ENCODE results near the gene FAM228A.

DNA sequence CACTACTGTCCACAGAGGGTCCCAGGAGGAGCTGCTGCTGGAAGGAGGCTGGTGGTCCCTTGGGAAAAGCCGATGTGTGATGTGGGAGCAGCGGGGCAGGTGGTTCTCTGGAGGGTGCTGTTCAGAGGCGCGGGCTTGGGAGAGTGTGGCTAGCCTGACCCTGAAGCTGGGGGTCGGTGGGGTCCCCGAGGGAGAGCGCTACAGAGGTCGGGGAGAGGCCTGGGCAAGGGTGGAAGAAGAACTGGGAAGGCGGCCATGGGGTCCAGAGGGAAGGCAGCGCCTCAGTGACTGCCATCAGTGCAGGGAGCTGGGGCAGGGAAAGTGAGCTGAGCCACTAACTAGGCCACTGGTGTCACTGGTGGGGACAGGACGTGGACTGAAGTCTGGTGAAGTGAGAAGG lies 32.5 kb downstream of the FAM228A start:
- TF ChIP-seq, protein P1, sequence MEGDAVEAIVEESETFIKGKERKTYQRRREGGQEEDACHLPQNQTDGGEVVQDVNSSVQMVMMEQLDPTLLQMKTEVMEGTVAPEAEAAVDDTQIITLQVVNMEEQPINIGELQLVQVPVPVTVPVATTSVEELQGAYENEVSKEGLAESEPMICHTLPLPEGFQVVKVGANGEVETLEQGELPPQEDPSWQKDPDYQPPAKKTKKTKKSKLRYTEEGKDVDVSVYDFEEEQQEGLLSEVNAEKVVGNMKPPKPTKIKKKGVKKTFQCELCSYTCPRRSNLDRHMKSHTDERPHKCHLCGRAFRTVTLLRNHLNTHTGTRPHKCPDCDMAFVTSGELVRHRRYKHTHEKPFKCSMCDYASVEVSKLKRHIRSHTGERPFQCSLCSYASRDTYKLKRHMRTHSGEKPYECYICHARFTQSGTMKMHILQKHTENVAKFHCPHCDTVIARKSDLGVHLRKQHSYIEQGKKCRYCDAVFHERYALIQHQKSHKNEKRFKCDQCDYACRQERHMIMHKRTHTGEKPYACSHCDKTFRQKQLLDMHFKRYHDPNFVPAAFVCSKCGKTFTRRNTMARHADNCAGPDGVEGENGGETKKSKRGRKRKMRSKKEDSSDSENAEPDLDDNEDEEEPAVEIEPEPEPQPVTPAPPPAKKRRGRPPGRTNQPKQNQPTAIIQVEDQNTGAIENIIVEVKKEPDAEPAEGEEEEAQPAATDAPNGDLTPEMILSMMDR (IDR thresholded peaks at IDR 0.05) = no peak
- TF ChIP-seq POLR2AphosphoS5 (IDR thresholded peaks at IDR 0.05) = no peak
